Gastrocnemius medialis (tissue), 4 donors: ENCODE results near the gene AMH. TPM values are rescaled to one million over a fixed set of nuclear protein-coding genes. Genes with fewer than 3 reads are reported as not detected.

Experiments used
- ATAC-seq, 2 donors: fragments of 150-250 bp; one replicate each; pipeline ENCODE4 v1.9.1; 2016
- DNase-seq, 2 donors: peaks; one replicate each; pipeline ENCODE4 v3.0.0-alpha.2; 2019
- H3K27ac ChIP-seq, 4 donors: fragments of 200-600 bp; sonication (generic); 1 replicate in 1 of 4; 2 replicates in 3 of 4; pipeline ENCODE4 v1.5.1; 2016 to 2018; ENCODE audit warnings: mild to moderate bottlenecking in 2 of 4, moderate library complexity in 1 of 4
- H3K27me3 ChIP-seq, 3 donors: fragments of 200-600 bp; sonication (generic) in 2 of 3; 1 replicate in 1 of 3; 2 replicates in 2 of 3; pipeline versions ENCODE4 v1.5.1 to v1.6.0; 2016 to 2019; ENCODE audit warnings: mild to moderate bottlenecking in 1 of 3, moderate library complexity in 1 of 3
- H3K36me3 ChIP-seq, 2 donors: fragments of 200-600 bp; sonication (generic) in 1 of 2; one replicate each; pipeline ENCODE4 v1.5.1; 2017 to 2018
- H3K4me1 ChIP-seq, 2 donors: fragments of 200-600 bp; sonication (generic) in 1 of 2; one replicate each; pipeline ENCODE4 v1.5.1; 2016 to 2017; ENCODE audit warnings: mild to moderate bottlenecking in 2 of 2
- H3K4me3 ChIP-seq, 4 donors: fragments of 200-600 bp; sonication (generic) in 3 of 4; 1 replicate in 1 of 4; 2 replicates in 3 of 4; pipeline ENCODE4 v1.5.1; 2016 to 2019; ENCODE audit warnings: mild to moderate bottlenecking in 2 of 4
- H3K9me3 ChIP-seq, 3 donors: fragments of 200-600 bp; sonication (generic) in 2 of 3; 1 replicate in 1 of 3; 2 replicates in 2 of 3; pipeline ENCODE4 v1.5.1; 2016 to 2019
- CTCF ChIP-seq, 5 experiments: fragments of 450-650 bp in 3 of 5; fragments of 200-600 bp in 2 of 5; sonication (generic) in 2 of 5; IDR thresholded peaks in 4 of 5; conservative IDR thresholded peaks in 1 of 5; 1 replicate in 4 of 5; 2 replicates in 1 of 5; pipeline ENCODE4 v1.5.1; 2016 to 2019; ENCODE audit warnings: antibody characterized with exemption in 5 of 5, mild to moderate bottlenecking in 3 of 5, moderate library complexity in 3 of 5
- POLR2A ChIP-seq, 2 donors: fragments of 450-650 bp; IDR thresholded peaks; one replicate each; pipeline ENCODE4 v1.6.1; 2017; ENCODE audit warnings: antibody characterized with exemption in 2 of 2, mild to moderate bottlenecking in 2 of 2, moderate library complexity in 2 of 2
- in situ Hi-C, 4 donors: fragments of 200-750 bp; cut with MboI; loops; one replicate each; pipeline versions ENCODE4 v1.15.0 to v1.8.0; 2017; ENCODE audit warnings: low sequenced_read_pairs in 4 of 4
- intact Hi-C: fragments of 100-400 bp; cut with DNase I; formaldehyde crosslinking; loops from one replicate; pipeline ENCODE4 v1.15.1; 2023; ENCODE audit warnings: low total_unique reads
- total RNA-seq, 4 donors: library from RNA; depleted of rRNA; stranded (reverse); fragments of >200 nt; gene quantifications; one replicate each; pipeline versions ENCODE4 v1.1.0 to v1.2.3, GENCODE V29; 2016

Gene AMH
- total RNA-seq, 4 donors from 2014 or later, result 0.80 to 3.9 (median 1.2) TPM

DNA sequence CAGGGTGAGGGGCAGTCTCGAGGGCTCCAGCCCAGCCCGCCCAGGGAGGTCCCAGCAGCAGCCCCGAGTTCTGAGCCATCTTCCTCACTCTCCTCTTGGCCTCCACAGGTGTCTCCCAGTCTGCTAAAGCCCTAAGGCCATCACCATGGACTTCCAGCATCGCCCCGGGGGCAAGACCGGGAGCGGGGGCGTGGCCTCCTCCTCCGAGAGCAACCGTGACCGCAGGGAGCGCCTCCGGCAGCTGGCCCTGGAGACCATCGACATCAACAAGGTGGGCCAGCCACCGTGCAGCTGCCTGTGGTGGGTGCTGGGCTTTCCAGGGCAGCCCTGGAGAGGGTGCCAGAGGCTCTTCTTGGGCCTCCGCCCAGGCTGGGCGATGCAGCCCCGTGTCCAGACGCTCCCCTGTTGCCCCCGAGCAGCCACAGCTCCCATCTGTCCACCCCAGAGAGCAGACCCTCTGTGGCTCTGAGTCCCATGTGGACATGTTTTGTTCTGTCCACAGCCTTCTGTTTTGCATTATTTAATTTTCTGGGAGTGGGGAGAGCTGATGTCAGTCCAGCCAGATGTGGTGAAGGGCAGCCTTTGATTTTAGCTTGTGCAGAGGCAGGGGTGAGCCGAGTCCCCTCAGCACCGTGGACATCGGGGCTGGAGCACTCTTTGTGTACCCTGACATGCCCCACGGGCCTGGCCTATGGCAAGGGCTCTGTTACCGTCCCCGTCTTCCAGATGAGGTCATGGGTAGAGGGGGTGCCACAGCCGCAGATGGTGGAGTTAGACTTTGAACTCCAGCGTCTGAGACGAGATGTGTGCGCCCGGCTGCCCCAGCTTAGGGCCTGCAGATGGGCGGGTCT is 5.6 kb upstream of the AMH start:
- in situ Hi-C loops (no loop called here), intact Hi-C loops (no loop called here)
- peaks cover 0 to 51% of the 10 kb centered on the region in 2 donors for H3K36me3 ChIP-seq
- peaks cover 37 to 60% of the 10 kb centered on the region in 2 donors for H3K4me1 ChIP-seq
- no peak for DNase-seq
- no peak for TF ChIP-seq CTCF (IDR thresholded peaks at IDR 0.05 in 4 of 5, conservative IDR thresholded peaks at IDR 0.05 in 1 of 5)
- no peak overlapping the region for H3K27ac ChIP-seq
- no peak for ATAC-seq
- no peaks in the 10 kb centered on the region for H3K9me3 ChIP-seq
- H3K4me3 ChIP-seq, result no peak overlapping the region
- H3K27me3 ChIP-seq, result no peaks in the 10 kb centered on the region

DNA sequence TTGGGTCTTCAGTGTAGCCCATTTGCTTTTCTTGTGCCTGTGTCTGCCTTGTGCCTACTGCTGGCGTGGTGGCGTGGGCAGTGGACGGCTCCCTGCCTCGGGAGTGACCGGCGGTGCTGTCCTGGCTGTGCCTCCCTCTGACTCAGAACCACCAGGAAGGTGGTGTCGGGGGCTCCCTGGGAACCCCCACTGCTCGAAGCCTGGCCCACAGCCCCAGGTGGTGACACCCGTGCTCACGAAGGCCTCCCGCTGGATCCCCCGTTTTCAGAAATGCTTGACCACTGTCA is 5.1 kb upstream of the AMH start:
- Histone ChIP-seq H3K36me3 (peaks cover 0 to 51% of the 10 kb centered on the region in 2 donors), H3K4me3 (no peak overlapping the region), H3K9me3 (no peaks in the 10 kb centered on the region), H3K27ac (no peak overlapping the region), H3K4me1 (peaks cover 31 to 57% of the 10 kb centered on the region in 2 donors), H3K27me3 (no peaks in the 10 kb centered on the region)
- DNase-seq, result no peak
- intact Hi-C loops (no loop called here), in situ Hi-C loops (no loop called here)
- TF ChIP-seq POLR2A (IDR thresholded peaks at IDR 0.05) (no peak), CTCF (IDR thresholded peaks at IDR 0.05 in 4 of 5, conservative IDR thresholded peaks at IDR 0.05 in 1 of 5) (no peak)
- no peak for ATAC-seq

- DNase-seq (no peak), ATAC-seq (no peak)
- H3K36me3 ChIP-seq, result peaks cover 0 to 51% of the 10 kb centered on the region in 2 donors
- H3K27ac ChIP-seq, result no peak overlapping the region
- intact Hi-C loops, result no loop called here
- no peaks in the 10 kb centered on the region for H3K27me3 ChIP-seq
- in situ Hi-C loops, result no loop called here
- H3K4me3 ChIP-seq, result no peak overlapping the region
- no peaks in the 10 kb centered on the region for H3K9me3 ChIP-seq
- peaks cover 30 to 57% of the 10 kb centered on the region in 2 donors for H3K4me1 ChIP-seq
- TF ChIP-seq POLR2A (IDR thresholded peaks at IDR 0.05), result no peak
- TF ChIP-seq CTCF (IDR thresholded peaks at IDR 0.05 in 4 of 5, conservative IDR thresholded peaks at IDR 0.05 in 1 of 5), result no peak
These were observed 4.6 kb upstream of the AMH start for GRCh38 chr19:2244486-2244885.

DNA sequence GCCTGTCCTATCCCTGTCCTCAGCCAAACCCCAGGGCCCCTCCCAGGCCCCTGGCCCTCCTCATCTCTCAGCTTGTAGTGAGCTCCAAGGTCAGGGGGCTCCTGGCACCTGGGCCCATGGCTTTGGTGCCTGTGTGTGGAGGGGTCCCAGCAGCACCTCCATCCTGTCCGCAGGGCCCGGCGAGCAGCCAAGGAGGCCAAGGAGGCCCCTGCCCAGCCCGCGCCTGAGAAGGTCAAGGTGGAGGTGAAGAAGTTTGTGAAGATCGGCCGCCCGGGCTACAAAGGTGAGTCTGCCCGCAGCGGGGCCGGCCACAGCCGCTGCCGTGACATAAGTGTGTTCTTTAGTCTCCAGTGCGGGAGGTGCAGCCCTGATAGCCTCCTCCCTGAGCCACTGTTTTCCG is 3.9 kb upstream of the AMH start:
- no peaks in the 10 kb centered on the region for H3K9me3 ChIP-seq
- H3K4me1 ChIP-seq, result peaks cover 22 to 56% of the 10 kb centered on the region in 2 donors
- no peak overlapping the region for H3K27ac ChIP-seq
- no peak overlapping the region for H3K4me3 ChIP-seq
- no peak for DNase-seq
- in situ Hi-C loops (no loop called here), intact Hi-C loops (no loop called here)
- no peak for TF ChIP-seq CTCF (IDR thresholded peaks at IDR 0.05 in 4 of 5, conservative IDR thresholded peaks at IDR 0.05 in 1 of 5)
- TF ChIP-seq POLR2A (IDR thresholded peaks at IDR 0.05), result no peak
- H3K27me3 ChIP-seq, result no peaks in the 10 kb centered on the region
- no peak for ATAC-seq
- H3K36me3 ChIP-seq, result peaks cover 0 to 51% of the 10 kb centered on the region in 2 donors
